Stimulated activated naive CD8-positive, alpha-beta T cell treated with anti-CD3 and anti-CD28 coated beads, Interleukin-15, Interleukin-2, amounts not matched to agents 100 ng/mL and 50 ng/mL, for 24 hours (primary cell): ENCODE data around the gene IFI44L.

Source experiments
- H3K27ac Mint-ChIP-seq: one replicate; pipeline ENCODE4 v1.8.0; 2021; ENCODE audit warnings: mild to moderate bottlenecking, mixed read lengths
- H3K27me3 Mint-ChIP-seq: one replicate; pipeline ENCODE4 v1.8.0; 2021; ENCODE audit warnings: mixed read lengths
- H3K36me3 Mint-ChIP-seq: one replicate; pipeline ENCODE4 v1.8.0; 2021; ENCODE audit warnings: low read depth, mixed read lengths
- H3K4me1 Mint-ChIP-seq: one replicate; pipeline ENCODE4 v1.8.0; 2021; ENCODE audit warnings: low read depth, mixed read lengths
- H3K4me3 Mint-ChIP-seq: one replicate; pipeline ENCODE4 v1.8.0; 2021; ENCODE audit warnings: mild to moderate bottlenecking, mixed read lengths
- H3K9me3 Mint-ChIP-seq: one replicate; pipeline ENCODE4 v1.8.0; 2021; ENCODE audit warnings: mixed read lengths

Gene IFI44L

DNA sequence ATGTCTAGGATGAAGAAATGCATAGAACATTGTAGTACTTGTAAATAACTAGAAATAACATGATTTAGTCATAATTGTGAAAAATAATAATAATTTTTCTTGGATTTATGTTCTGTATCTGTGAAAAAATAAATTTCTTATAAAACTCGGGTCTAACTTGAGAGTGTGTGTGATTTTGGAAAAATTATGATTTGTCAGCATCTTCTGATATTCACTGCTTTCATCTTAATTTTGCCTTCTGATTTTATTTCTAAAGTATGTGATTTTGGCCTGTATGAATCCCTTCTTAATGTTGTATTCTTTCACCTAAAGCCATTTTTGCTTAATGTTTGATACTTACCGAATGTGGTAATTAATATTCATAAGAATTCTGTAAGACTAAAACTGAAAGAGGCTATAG lies 43.7 kb downstream of the IFI44L start:
- Mint-ChIP-seq H3K27me3 (no peaks in the 10 kb centered on the region), H3K4me1 (peaks cover 15% of the 10 kb centered on the region), H3K4me3 (no peak overlapping the region), H3K36me3 (peaks cover 44% of the 10 kb centered on the region), H3K9me3 (no peaks in the 10 kb centered on the region), H3K27ac (no peak overlapping the region)

- H3K27me3 Mint-ChIP-seq, result no peaks in the 10 kb centered on the region
- no peaks in the 10 kb centered on the region for H3K9me3 Mint-ChIP-seq
- H3K4me1 Mint-ChIP-seq, result peaks cover 15% of the 10 kb centered on the region
- H3K27ac Mint-ChIP-seq, result no peak overlapping the region
- peaks cover 36% of the 10 kb centered on the region for H3K36me3 Mint-ChIP-seq
- no peak overlapping the region for H3K4me3 Mint-ChIP-seq
Measured at GRCh38 chr1:78664763-78665162, 44.5 kb downstream of the IFI44L start.

- peaks cover 9% of the 10 kb centered on the region for H3K4me1 Mint-ChIP-seq
- no peak overlapping the region for H3K4me3 Mint-ChIP-seq
- H3K9me3 Mint-ChIP-seq, result no peaks in the 10 kb centered on the region
- no peak overlapping the region for H3K27ac Mint-ChIP-seq
- peaks cover 27% of the 10 kb centered on the region for H3K36me3 Mint-ChIP-seq
- no peaks in the 10 kb centered on the region for H3K27me3 Mint-ChIP-seq
Measured at GRCh38 chr1:78665809-78666208, 45.6 kb downstream of the IFI44L start.

DNA sequence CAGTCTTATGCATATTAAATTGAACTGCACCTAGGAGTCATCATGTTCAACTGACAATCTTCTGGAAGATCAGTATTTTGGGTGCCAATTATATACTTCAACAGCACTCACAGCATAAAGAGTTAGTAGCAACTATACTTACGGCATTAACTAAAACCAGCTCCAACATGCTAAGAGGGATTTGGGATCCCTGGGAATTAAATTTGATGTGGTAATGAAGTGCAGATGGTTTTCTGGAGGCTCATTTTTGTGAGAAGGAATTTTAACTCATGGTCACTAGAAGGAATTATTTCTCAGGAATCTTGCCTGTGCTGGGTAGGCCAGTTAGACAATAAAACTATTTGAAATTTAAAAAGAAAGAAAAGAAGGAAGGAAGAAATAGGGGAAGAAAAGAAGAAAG lies 47.7 kb downstream of the IFI44L start:
- Mint-ChIP-seq H3K27ac (no peak overlapping the region), H3K9me3 (no peaks in the 10 kb centered on the region), H3K36me3 (peaks cover 11% of the 10 kb centered on the region), H3K4me3 (no peak overlapping the region), H3K27me3 (no peaks in the 10 kb centered on the region), H3K4me1 (peaks cover 9% of the 10 kb centered on the region)

DNA sequence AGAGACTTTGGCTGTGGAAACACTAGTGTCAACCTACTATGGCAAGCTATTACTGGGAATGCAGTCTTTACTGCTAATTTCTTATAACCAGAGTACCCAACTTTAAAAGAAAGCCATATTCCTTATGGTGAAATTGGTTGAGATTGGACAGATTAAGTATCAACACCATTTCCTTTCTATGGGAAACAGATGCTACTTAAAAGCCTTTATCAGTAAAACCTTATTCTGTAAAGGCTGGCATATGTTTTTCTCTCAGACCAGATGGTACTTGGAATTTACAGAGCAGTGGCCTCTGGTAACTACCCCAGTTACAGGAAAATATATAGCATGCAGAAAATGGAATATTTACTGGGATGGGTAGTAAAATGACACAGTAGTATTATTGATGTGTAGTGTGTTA lies 48.2 kb downstream of the IFI44L start:
- H3K4me3 Mint-ChIP-seq, result no peak overlapping the region
- no peak overlapping the region for H3K27ac Mint-ChIP-seq
- peaks cover 9% of the 10 kb centered on the region for H3K4me1 Mint-ChIP-seq
- no peaks in the 10 kb centered on the region for H3K27me3 Mint-ChIP-seq
- H3K9me3 Mint-ChIP-seq, result no peaks in the 10 kb centered on the region
- peaks cover 6% of the 10 kb centered on the region for H3K36me3 Mint-ChIP-seq

DNA sequence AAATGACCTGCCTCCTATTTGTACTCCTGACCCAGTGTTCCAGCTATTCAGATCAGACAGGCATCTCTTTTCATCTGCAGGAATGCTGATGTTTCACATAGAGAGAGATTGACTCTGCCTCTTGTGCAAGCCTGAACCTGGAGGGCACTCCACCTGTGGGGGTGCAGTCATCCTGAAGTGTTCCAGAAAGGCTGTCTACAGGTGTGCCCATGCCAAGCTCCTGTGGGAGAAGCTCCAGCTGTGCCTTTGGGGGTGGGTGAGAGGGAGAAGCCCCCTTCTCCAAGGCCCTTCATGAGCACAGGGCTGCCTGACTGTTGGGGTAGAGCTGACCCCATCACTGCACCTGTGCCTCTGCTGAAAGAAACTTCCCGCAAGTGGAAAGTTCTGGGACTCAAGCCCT lies 52.2 kb downstream of the IFI44L start:
- H3K4me3 Mint-ChIP-seq, result no peak overlapping the region
- H3K36me3 Mint-ChIP-seq, result no peaks in the 10 kb centered on the region
- H3K27me3 Mint-ChIP-seq, result no peaks in the 10 kb centered on the region
- H3K4me1 Mint-ChIP-seq, result no peaks in the 10 kb centered on the region
- H3K27ac Mint-ChIP-seq, result no peak overlapping the region
- H3K9me3 Mint-ChIP-seq, result no peaks in the 10 kb centered on the region

DNA sequence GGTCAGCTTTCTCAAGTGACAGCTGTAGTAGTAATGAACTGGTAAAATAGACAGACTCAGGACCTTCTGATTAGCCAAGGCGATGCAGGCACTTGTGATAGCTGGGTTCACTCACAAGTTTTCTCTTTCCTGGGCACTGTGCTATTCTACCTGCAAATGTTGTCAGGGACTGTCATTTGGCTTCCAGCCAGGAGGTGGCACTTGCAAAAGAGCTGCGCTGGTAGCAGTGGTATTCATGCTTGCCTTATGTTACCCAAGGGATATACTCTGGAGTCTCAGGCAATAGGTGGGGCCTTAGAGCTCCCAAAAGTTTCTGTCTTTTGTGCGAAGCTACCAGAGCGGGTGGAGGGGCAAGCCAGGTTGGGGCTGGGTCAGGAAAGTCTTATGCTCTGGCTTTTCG lies 52.9 kb downstream of the IFI44L start:
- H3K27me3 Mint-ChIP-seq, result no peaks in the 10 kb centered on the region
- H3K36me3 Mint-ChIP-seq, result no peaks in the 10 kb centered on the region
- no peak overlapping the region for H3K4me3 Mint-ChIP-seq
- H3K4me1 Mint-ChIP-seq, result peaks cover 3% of the 10 kb centered on the region
- H3K27ac Mint-ChIP-seq, result no peak overlapping the region
- no peaks in the 10 kb centered on the region for H3K9me3 Mint-ChIP-seq

- no peak overlapping the region for H3K27ac Mint-ChIP-seq
- H3K4me3 Mint-ChIP-seq, result no peak overlapping the region
- H3K4me1 Mint-ChIP-seq, result peaks cover 7% of the 10 kb centered on the region
- peaks cover 8% of the 10 kb centered on the region for H3K27me3 Mint-ChIP-seq
- H3K9me3 Mint-ChIP-seq, result no peaks in the 10 kb centered on the region
- H3K36me3 Mint-ChIP-seq, result no peaks in the 10 kb centered on the region
Measured at GRCh38 chr1:78676347-78676982, 56.2 kb downstream of the IFI44L start.

DNA sequence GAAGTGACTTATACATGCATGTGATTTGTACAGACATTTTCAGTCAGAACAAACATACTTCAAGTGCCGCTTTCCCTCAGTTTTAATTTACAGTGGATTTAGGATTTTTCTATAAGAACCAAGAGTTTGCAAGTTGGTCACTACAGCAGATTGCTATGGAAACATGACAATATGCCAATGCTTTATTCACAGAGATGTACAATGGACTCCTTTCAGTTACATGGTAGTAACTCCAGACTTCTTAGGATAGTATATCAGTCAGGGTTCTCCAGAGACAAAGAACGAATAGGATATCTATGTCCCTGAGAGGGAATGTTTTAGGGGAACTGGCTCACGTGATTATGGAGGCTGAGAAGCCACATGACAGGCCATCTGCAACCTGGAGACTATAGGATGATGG lies 56.7 kb downstream of the IFI44L start:
- Mint-ChIP-seq H3K9me3 (no peaks in the 10 kb centered on the region), H3K4me3 (no peak overlapping the region), H3K27me3 (peaks cover 10% of the 10 kb centered on the region), H3K4me1 (peaks cover 7% of the 10 kb centered on the region), H3K36me3 (no peaks in the 10 kb centered on the region), H3K27ac (no peak overlapping the region)

DNA sequence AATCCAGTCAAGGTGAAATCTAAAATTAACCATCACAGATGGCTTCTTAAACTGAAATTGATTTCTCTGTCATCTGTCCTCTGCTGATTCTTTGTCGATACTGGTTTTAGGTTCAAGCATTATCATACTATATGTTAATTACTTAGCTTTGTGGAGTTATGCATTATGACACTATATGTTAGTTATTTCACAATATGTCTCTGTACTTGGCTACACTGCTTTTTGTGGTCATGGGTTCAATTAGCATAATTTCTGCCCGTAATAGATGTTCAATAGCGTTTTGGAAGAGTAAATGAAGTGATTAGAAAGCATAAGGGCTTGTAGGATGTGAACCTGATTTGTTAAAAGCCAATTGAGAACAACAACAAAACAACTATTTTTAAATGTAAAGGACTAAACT lies 57.5 kb downstream of the IFI44L start:
- peaks cover 7% of the 10 kb centered on the region for H3K4me1 Mint-ChIP-seq
- H3K36me3 Mint-ChIP-seq, result no peaks in the 10 kb centered on the region
- peaks cover 10% of the 10 kb centered on the region for H3K27me3 Mint-ChIP-seq
- H3K9me3 Mint-ChIP-seq, result no peaks in the 10 kb centered on the region
- no peak overlapping the region for H3K4me3 Mint-ChIP-seq
- no peak overlapping the region for H3K27ac Mint-ChIP-seq

DNA sequence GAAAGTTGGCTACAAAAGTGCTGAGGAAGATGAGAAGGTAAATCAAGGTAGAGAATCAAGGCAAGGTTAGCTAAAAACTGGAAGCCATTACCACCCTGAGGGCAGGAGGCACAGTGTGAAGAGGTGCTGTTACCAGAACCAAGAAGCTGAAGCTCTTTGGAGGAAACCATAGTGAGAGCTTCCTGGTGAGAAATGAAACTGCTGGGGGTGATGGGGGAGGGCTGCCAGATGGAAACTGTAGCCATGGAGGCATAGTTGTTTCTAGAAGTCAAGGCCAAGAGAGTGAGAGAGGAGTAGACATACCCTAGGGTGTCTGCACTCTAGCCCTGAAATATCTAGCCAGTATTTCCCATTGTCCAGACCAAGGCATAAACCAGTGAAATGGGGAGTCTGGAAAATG lies 58.1 kb downstream of the IFI44L start:
- Mint-ChIP-seq H3K9me3 (no peaks in the 10 kb centered on the region), H3K4me1 (peaks cover 7% of the 10 kb centered on the region), H3K27me3 (peaks cover 10% of the 10 kb centered on the region), H3K36me3 (no peaks in the 10 kb centered on the region), H3K4me3 (no peak overlapping the region), H3K27ac (no peak overlapping the region)

GRCh38 chr1:78681265-78681664 lies 61.0 kb downstream of the IFI44L start:
- Mint-ChIP-seq H3K4me3 (no peak overlapping the region), H3K4me1 (peaks cover 7% of the 10 kb centered on the region), H3K9me3 (no peaks in the 10 kb centered on the region), H3K27ac (no peak overlapping the region), H3K27me3 (peaks cover 16% of the 10 kb centered on the region), H3K36me3 (no peaks in the 10 kb centered on the region)

DNA sequence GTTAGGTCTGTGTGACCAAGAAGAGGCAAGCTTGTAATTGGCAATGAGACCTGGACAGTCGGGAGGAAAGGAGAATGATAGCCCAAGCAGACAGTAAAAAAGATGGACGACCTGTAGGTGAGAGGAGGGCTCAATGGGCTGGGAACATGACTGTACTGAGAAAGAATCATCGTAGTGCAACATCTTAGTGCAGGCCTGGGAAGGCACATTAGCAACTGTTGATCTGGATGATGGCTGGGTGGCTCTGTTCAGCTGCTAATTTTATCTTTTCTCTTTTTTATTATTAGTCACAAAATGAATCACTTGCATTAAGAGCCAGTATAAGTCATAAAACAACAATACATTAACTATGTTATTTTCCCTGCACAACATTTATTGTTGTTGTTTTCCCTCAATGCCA lies 62.2 kb downstream of the IFI44L start:
- Mint-ChIP-seq H3K27ac (no peak overlapping the region), H3K4me3 (no peak overlapping the region), H3K9me3 (no peaks in the 10 kb centered on the region), H3K4me1 (peaks cover 7% of the 10 kb centered on the region), H3K36me3 (no peaks in the 10 kb centered on the region), H3K27me3 (peaks cover 16% of the 10 kb centered on the region)

DNA sequence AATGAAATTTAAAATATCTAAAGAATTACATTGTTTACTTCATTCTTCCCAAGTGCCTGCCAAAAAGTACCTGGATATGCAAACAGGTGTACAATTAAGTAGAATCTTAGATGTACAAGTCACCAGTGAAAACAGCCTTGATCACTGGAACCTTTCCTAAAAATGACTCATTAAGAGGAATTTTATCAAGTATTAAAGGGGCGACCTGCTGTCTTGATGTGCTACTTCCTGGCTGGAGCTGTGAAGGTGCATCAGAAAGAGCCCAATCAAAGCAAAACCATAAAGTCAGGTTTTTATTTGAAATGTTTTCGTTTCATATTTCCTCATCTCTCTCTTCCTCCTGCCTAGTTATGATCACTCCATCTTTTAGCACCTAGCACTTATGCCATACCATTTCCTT lies 62.8 kb downstream of the IFI44L start:
- Mint-ChIP-seq H3K4me3 (no peak overlapping the region), H3K27me3 (peaks cover 16% of the 10 kb centered on the region), H3K36me3 (no peaks in the 10 kb centered on the region), H3K4me1 (peaks cover 4% of the 10 kb centered on the region), H3K27ac (no peak overlapping the region), H3K9me3 (no peaks in the 10 kb centered on the region)

GRCh38 chr1:78687315-78687714 lies 67.1 kb downstream of the IFI44L start:
- peaks cover 2% of the 10 kb centered on the region for H3K4me1 Mint-ChIP-seq
- H3K27ac Mint-ChIP-seq, result no peak overlapping the region
- H3K27me3 Mint-ChIP-seq, result peaks cover 9% of the 10 kb centered on the region
- H3K4me3 Mint-ChIP-seq, result no peak overlapping the region
- no peaks in the 10 kb centered on the region for H3K9me3 Mint-ChIP-seq
- H3K36me3 Mint-ChIP-seq, result no peaks in the 10 kb centered on the region

DNA sequence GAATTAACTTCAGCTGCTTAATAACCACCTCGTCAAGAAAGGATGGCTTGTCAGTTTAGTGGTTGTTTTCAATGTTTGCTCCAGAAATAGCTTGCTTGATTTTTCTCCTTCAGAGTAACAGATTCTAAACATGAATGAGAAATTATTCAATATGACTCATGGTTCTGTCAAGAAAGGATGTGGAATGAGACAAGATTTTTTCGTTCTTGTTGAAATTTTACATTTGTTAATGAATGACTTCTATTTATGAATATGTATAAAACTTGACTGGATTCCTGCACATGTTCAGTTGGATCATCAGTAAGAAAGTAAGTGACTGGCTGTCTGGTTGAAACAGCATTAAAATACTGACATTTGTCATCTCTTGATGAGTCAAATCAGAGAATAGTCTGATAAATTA lies 67.7 kb downstream of the IFI44L start:
- Mint-ChIP-seq H3K36me3 (no peaks in the 10 kb centered on the region), H3K4me1 (peaks cover 3% of the 10 kb centered on the region), H3K4me3 (no peak overlapping the region), H3K27ac (no peak overlapping the region), H3K27me3 (peaks cover 9% of the 10 kb centered on the region), H3K9me3 (no peaks in the 10 kb centered on the region)
